ENCODE measurements around the gene TSPEAR.
A peak's percentile ranks its signal among the peaks of the same experiment; 100 is the strongest.

TSPEAR gene

DNA sequence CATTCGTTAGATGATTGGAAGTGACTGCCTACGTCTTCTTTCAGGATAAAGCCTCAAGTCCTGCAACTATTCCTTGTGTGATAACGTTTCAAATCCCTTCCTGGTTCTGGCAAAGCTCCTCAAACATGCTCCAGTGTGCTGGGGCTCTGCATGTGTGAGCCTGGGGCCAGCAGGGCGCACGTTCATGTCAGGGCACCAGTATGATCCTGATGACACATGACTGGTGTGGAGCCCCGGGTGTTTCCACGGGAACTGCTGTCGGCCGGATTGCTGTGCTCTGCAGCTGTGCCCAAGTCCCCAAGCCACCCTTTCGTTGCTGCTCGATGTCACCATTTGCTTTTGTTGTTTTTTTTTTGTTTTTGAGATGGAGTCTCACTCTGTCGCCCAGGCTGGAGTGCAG lies 192.7 kb downstream of the TSPEAR start:
- Mint-ChIP-seq H3K4me1 (ENCODE audit: low read depth) (no peaks in the 10 kb centered on the region), H3K4me3 (no peak overlapping the region), H3K27me3 (ENCODE audit: low read depth) (no peaks in the 10 kb centered on the region), H3K9me3 (no peaks in the 10 kb centered on the region), H3K36me3 (ENCODE audit: low read depth) (no peaks in the 10 kb centered on the region), H3K27ac (no peak overlapping the region)

DNA sequence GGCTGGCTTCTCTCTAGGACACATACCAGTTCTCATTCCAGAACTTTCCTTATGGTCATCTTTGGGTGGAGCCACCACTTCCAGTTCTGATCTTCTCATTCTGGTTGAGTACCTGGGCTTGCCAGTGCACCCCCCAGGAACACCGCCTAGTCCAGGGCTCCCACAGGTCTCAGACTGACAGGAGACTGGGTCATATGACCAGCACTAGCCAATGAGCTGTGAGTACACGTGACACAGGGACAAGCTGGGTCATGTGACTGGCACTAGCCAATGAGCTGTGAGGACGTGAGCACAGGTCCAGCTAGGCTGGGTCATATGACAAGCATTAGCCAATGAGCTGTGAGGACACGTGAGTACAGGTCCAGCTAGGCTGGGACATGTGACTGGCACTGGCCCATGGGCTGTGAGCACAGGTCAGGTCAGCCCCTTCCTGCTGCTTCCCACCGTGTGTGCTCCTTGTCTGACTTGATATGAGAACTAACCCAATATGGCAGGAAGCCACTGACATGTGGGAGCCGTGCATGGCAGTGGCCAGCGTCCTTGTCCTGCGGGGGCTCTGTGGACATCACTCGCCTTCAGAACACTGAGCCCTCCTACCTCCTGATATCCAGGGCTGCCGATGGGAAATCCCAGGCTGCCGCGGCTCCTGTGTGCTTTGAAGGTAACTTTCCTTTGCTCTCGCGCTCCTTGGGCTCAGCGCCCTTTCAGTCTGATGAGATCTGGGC lies 194.0 kb downstream of the TSPEAR start:
- Mint-ChIP-seq H3K27ac (peak overlapping the region; percentile 9), H3K27me3 (ENCODE audit: low read depth) (no peaks in the 10 kb centered on the region), H3K4me1 (ENCODE audit: low read depth) (no peaks in the 10 kb centered on the region), H3K36me3 (ENCODE audit: low read depth) (no peaks in the 10 kb centered on the region), H3K4me3 (peak overlapping the region; percentile 4), H3K9me3 (no peaks in the 10 kb centered on the region)

DNA sequence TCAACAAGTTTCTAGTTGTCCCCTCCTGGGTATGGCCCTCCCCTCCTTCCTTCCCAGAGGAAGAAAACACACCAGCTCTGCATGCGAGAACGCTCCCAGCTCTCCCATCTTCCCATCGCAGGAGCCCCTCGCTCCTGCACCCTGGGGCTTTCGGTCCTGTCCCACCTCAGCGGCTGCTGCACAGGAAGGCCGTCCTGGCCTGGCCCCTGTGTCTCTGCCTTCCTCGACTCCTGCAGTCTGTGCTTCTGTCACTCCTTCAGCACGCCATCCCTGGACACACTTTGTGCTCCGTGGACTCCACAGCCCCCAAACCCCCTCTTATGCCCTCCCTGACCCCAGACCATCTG lies 194.6 kb downstream of the TSPEAR start:
- Mint-ChIP-seq H3K27ac (peak overlapping the region; percentile 9), H3K36me3 (ENCODE audit: low read depth) (no peaks in the 10 kb centered on the region)

DNA sequence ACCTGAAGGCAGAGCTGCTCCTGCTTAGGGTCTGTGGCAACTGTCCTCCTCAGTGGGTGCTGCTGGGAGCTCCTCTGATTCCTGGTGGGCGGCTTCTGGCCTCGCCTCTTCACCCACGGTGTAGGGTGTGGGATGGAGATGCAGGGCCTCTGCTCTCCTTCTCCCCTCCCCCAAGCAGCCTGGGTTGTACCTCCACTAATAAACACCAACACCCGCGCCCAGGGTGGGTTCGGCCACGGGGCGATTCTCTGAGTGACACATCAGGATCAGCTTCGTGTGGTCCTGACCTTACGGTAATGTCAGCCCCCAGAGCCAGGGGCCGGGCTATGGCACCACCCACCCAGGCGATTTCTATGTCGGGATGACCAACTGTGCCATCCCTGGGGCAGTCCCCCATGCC lies 195.0 kb downstream of the TSPEAR start:
- Mint-ChIP-seq H3K27me3 (ENCODE audit: low read depth) (no peaks in the 10 kb centered on the region), H3K4me3 (no peak overlapping the region), H3K4me1 (ENCODE audit: low read depth) (no peaks in the 10 kb centered on the region), H3K9me3 (no peaks in the 10 kb centered on the region), H3K36me3 (ENCODE audit: low read depth) (no peaks in the 10 kb centered on the region), H3K27ac (no peak overlapping the region)

More for the DNA sequence above, 194.6 kb downstream of the TSPEAR start:
- no peaks in the 10 kb centered on the region for H3K9me3 Mint-ChIP-seq
- H3K27me3 Mint-ChIP-seq (ENCODE audit: low read depth): no peaks in the 10 kb centered on the region
- H3K4me1 Mint-ChIP-seq (ENCODE audit: low read depth): no peaks in the 10 kb centered on the region
- no peak overlapping the region for H3K4me3 Mint-ChIP-seq

DNA sequence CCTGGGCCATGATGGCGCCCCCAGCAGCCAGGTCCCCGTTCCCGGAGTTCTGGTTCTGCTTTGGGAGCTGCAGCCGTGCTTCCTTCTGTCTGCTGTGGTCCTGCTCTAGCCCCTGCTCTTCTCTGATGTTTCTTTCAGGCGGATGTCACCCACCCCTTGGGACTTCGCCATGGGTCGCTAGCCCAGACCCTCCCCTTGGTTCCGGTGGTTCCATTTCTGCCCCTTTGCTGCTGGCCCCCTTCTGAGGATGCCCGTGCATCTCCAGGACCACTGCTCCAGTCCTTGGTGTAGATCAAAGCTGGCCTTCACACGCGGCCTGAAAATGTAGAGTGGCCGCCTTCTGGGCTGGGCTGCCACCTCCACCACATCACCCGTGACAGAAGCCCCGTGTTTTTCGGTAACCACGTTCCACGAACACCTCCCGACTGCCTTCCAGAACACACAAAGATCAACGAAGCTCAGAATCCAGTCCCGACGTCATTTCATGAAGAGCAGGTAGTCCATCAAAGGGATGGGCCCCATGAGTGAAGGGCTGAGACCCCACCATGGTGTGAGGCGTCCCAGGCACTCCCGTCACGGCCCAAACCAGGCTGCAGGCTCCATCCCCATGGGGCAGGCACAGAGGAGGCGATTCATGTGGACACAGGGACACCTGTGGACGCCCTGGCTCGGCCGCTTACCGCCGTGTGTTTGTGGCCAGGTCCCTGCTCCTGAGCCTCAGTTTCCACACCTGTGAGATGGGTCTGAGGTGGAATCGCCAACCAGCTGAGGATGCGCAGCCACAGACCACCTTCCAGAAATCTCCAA lies 195.8 kb downstream of the TSPEAR start:
- Mint-ChIP-seq H3K27me3 (ENCODE audit: low read depth) (no peaks in the 10 kb centered on the region), H3K4me1 (ENCODE audit: low read depth) (no peaks in the 10 kb centered on the region), H3K36me3 (ENCODE audit: low read depth) (no peaks in the 10 kb centered on the region), H3K27ac (no peak overlapping the region), H3K4me3 (no peak overlapping the region), H3K9me3 (no peaks in the 10 kb centered on the region)

DNA sequence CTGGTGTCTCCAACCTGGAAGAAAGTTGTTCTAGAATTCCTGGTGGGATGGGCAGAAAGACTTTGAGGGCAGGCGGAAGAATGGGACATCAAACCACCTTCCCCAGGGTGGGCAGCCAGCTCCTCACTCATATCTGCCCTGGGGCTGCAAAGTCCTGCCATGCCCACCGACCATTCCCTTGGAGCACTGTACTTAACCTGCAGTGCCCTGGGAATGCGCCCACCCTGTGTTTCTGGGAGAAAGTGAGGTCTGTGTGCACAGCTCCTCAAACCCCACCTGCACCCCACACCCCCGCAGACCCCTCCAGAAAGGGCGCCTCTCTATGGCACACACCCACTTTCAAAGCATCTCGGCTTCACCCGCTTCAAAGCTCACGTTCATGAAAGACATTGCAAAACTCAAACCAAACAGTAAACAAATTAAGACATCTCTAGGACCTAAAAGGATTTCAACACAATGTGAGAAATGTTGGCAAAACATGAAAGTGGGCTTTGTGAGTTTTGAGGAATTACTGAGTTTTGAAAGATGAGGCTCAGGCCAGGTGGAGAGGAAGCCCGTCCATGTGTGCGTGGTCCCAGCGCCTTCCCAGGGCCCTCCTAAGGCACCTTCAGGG lies 196.5 kb downstream of the TSPEAR start:
- Mint-ChIP-seq H3K27ac (no peak overlapping the region), H3K9me3 (no peaks in the 10 kb centered on the region), H3K27me3 (ENCODE audit: low read depth) (no peaks in the 10 kb centered on the region), H3K4me3 (no peak overlapping the region), H3K4me1 (ENCODE audit: low read depth) (no peaks in the 10 kb centered on the region), H3K36me3 (ENCODE audit: low read depth) (no peaks in the 10 kb centered on the region)

DNA sequence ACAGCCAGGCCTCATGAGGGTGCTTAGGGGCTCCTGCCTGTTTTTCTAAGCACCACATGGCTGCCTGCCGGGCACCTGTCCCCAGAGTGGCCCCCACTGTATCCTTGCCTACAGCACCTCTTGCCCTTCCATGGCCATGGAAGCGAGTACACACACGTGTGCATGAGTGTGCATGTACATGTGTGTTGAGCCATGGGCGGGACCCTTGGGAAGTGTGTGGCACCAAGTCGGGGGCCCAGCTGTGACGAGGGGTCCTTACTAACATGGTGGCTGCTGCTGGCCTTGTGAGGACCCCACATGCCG lies 197.2 kb downstream of the TSPEAR start:
- H3K36me3 Mint-ChIP-seq (ENCODE audit: low read depth): no peaks in the 10 kb centered on the region
- no peaks in the 10 kb centered on the region for H3K9me3 Mint-ChIP-seq

DNA sequence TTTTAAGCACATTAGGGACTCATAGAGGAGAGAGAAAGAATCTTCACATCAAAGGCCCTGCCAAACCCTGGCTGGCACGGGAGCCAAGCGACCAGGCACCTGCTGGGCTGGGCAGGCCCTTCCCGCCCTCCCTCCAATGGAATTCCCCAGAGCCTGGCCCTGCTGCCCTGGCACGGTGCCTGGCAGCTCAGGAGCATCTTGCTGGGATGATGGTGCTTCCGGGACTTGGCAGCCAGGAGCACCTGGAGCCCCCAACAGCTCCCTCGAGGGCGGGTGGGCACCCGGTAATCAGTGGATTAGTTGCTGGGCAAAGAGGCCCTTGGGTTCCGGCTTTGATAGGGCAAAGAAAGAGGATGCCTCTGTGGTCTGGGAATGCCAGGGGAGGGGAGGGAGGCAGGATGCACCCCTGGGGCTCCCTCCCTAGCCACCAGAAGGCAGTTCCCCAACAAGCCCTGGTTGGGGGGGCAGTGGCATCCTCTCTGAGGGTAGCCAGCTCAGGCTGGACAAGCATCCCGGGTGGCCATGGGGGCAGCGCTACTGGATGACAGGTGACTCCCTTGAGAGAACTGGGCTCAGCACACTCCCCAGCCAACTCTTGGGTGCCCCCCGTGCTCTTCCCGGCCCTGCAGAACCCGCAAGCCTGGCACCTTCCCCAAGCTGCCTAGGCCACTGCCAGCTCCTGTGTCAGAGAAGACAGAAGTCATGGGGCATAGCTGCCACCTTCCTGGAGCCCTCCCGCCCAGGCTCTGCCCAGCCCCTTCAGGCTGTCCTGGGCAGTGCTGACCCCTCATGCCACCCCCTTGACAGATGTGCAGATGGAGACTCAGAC lies 197.8 kb downstream of the TSPEAR start:
- H3K4me3 Mint-ChIP-seq: no peak overlapping the region
- H3K9me3 Mint-ChIP-seq: no peaks in the 10 kb centered on the region
- no peak overlapping the region for H3K27ac Mint-ChIP-seq
- H3K36me3 Mint-ChIP-seq (ENCODE audit: low read depth): no peaks in the 10 kb centered on the region
- H3K27me3 Mint-ChIP-seq (ENCODE audit: low read depth): no peaks in the 10 kb centered on the region
- no peaks in the 10 kb centered on the region for H3K4me1 Mint-ChIP-seq (ENCODE audit: low read depth)

More for the DNA sequence above, 197.2 kb downstream of the TSPEAR start:
- Mint-ChIP-seq H3K4me1 (ENCODE audit: low read depth) (no peaks in the 10 kb centered on the region), H3K27ac (no peak overlapping the region), H3K27me3 (ENCODE audit: low read depth) (no peaks in the 10 kb centered on the region), H3K4me3 (no peak overlapping the region)

DNA sequence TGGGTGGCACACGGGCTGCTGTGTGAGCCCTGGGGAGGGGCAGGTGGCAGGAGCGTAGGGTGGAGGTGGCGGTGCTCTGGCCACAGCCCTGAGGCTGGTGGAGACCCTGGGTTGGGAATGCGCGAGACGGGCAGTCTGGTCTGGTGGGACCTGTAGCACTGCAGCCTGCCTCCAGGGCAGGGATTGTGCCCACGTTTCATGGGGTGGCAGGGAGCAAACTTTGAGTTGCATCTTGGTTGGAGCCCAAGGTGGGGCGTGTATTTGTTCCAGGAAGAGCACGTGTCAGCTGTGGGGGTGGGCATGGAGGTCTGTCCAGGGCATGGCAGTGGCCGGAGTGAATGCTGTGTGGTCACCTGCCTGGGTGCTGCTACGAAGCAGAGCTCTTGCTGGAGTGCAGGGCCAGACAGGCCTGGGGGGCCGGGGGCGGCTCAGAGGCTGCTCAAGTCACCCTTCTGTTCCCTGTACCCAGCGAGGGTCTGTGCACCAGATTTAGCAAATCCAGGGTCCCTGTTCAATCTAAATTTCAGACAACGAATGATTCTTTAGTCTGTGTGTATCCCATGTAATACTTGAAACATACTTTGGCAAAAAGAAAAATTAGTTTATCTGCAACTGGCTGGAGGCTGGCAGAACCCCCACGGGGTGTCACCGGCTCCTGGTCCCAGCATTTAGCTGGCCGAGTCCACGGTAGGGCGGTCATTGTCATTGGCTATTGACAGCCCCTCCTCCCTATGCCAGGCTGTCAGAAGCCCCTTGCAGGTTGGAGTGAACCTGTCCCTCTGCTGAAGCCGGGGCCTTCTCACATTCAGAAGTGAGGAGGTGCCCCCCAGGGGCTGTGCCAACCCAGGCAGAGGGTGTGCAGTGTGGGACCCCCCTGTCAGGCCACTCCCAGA lies 198.6 kb downstream of the TSPEAR start:
- no peaks in the 10 kb centered on the region for H3K36me3 Mint-ChIP-seq (ENCODE audit: low read depth)
- no peak overlapping the region for H3K27ac Mint-ChIP-seq
- no peaks in the 10 kb centered on the region for H3K9me3 Mint-ChIP-seq
- H3K4me1 Mint-ChIP-seq (ENCODE audit: low read depth): no peaks in the 10 kb centered on the region
- no peaks in the 10 kb centered on the region for H3K27me3 Mint-ChIP-seq (ENCODE audit: low read depth)
- no peak overlapping the region for H3K4me3 Mint-ChIP-seq

DNA sequence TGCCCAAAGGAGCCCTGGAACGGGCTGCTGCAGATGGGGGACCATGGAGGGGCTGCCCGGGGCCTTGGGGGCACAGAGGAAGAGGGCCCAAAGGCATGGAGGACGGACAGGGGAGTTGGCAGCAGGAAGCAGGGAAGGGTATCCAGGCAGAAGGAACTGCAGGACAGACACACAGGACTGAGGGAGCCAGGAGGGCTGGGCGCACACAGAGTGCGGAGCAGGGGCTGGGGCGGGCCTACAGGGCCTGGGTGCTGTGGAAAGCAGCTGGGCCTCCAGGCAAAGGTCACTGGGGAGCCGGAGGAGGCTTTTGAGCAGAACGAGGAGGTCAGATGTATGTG lies 199.5 kb downstream of the TSPEAR start:
- no peaks in the 10 kb centered on the region for H3K9me3 Mint-ChIP-seq
- no peak overlapping the region for H3K27ac Mint-ChIP-seq
- no peaks in the 10 kb centered on the region for H3K4me1 Mint-ChIP-seq (ENCODE audit: low read depth)
- H3K4me3 Mint-ChIP-seq: no peak overlapping the region
- H3K27me3 Mint-ChIP-seq (ENCODE audit: low read depth): no peaks in the 10 kb centered on the region
- H3K36me3 Mint-ChIP-seq (ENCODE audit: low read depth): no peaks in the 10 kb centered on the region

DNA sequence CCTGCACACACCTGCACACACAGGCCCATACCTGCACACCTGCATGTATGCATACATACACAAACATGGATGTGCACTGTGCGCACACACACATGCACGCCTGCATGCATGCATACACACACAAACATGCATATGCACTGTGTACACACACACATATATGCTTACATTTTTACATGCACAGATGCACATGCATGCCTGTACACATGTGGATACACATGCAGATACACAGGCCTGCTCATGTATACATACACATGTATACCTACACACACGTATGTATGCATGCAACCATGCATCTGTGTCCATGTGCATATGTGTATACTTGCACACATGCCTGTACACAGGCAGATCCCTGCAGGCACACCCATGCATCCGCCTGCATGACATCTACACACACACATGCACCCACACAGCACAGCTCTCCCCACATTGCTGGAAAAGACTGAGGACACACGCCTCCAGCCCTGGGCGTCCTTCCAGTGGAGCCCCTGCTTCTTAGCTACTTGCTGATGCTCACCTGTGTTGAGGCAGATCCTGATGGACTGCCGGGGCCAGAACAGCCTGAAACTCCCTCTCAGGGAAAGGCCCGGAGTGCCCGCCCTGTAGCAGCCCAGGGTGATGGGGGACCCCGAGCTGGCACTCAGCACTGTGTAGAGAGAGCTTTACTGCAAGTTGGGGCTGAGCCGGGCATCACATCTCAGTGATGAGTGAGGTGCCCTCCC lies 200.0 kb downstream of the TSPEAR start:
- Mint-ChIP-seq H3K4me1 (ENCODE audit: low read depth) (no peaks in the 10 kb centered on the region), H3K27ac (no peak overlapping the region), H3K36me3 (ENCODE audit: low read depth) (no peaks in the 10 kb centered on the region), H3K9me3 (no peaks in the 10 kb centered on the region), H3K27me3 (ENCODE audit: low read depth) (no peaks in the 10 kb centered on the region), H3K4me3 (no peak overlapping the region)

DNA sequence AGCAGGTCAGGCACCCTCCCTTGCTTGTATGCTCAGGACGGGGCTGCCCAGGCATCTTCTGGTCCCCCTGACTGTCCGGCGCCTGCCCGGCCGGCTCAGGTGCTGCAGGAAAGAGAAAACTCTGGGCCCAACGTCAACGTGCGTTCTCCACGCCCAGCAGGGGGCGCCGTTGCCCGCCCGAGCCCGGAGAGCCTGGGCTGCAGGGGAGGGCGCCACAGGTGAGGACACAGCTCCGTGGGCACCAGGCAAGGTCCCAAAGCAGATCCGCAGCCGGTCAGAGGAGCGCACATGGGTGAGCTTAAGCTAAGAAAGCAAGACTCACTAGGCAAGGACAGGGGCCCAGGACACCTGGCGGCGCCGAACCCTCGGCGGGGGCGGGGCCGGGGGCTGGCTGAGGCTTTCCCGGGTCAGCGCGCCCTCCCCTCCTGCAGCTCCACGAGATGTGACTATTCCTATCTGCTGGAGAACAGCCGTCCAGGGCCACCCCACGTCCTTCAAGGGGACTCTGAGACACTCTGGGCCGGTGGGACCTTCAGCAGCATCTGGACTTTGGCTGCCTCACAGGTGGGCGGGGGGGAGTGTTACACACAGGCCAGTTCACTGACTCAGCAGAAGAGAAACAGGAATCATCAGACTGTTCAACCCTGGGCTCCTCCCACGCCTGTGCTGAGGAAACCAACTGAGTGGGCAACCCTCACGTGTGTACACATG lies 200.7 kb downstream of the TSPEAR start:
- H3K4me1 Mint-ChIP-seq (ENCODE audit: low read depth): no peaks in the 10 kb centered on the region
- H3K9me3 Mint-ChIP-seq: no peaks in the 10 kb centered on the region
- H3K27me3 Mint-ChIP-seq (ENCODE audit: low read depth): no peaks in the 10 kb centered on the region
- H3K36me3 Mint-ChIP-seq (ENCODE audit: low read depth): no peaks in the 10 kb centered on the region
- H3K4me3 Mint-ChIP-seq: no peak overlapping the region
- H3K27ac Mint-ChIP-seq: no peak overlapping the region

DNA sequence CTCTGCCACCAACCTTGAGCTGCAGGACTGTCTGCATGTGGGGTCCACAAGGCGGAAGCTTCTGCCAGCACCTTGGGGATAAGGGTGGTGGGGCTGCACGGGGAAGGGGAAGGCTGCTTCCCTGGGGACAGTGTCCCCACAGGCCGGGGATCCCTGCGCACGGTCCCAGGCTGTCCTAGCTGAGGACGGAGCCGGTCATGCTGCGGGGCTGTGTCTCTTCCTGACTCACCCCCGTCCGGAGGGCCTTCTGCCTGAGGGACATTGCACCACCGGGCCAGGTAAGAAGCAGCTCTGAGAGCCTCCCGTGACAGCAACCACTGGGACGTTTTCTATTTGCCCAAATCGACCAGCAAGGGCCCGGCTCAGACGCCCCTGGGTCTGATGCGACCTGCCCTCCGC lies 201.3 kb downstream of the TSPEAR start:
- H3K27me3 Mint-ChIP-seq (ENCODE audit: low read depth): no peaks in the 10 kb centered on the region
- H3K4me1 Mint-ChIP-seq (ENCODE audit: low read depth): no peaks in the 10 kb centered on the region
- H3K4me3 Mint-ChIP-seq: no peak overlapping the region
- no peaks in the 10 kb centered on the region for H3K9me3 Mint-ChIP-seq
- no peaks in the 10 kb centered on the region for H3K36me3 Mint-ChIP-seq (ENCODE audit: low read depth)
- H3K27ac Mint-ChIP-seq: no peak overlapping the region
